Measurements from ENCODE around the gene KLHL22. TPM values are rescaled to one million over a fixed set of nuclear protein-coding genes. Genes with fewer than 3 reads are reported as not detected.

The KLHL22 gene
- total RNA-seq, 2 experiments from 2014 or later: 24.1 to 27.7 TPM

DNA sequence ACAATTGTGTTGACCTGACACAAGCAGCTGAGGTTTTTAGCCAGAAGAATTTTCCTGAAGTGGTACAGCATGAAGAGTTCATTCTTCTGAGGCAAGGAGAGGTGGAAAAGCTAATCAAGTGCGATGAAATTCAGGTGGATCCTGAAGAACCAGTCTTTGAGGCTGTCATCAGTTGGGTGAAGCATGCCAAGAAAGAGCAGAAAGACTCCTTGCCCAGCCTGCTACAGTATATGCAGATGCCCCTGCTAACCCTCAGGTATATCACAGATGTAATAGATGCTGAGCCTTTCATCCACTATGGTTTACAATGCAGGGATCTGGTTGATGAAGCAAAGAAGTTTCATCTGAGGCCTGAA is 45.1 kb downstream of the KLHL22 start:
- DNase-seq (no peak), ATAC-seq (ENCODE audit: poor library complexity) (no peak)
- peaks cover 5% of the 10 kb centered on the region for H3K4me1 Mint-ChIP-seq (ENCODE audit: low read depth)
- no peaks in the 10 kb centered on the region for H3K4me1 ChIP-seq (ENCODE audit: insufficient read depth, low read length)
- TF ChIP-seq, protein P1, sequence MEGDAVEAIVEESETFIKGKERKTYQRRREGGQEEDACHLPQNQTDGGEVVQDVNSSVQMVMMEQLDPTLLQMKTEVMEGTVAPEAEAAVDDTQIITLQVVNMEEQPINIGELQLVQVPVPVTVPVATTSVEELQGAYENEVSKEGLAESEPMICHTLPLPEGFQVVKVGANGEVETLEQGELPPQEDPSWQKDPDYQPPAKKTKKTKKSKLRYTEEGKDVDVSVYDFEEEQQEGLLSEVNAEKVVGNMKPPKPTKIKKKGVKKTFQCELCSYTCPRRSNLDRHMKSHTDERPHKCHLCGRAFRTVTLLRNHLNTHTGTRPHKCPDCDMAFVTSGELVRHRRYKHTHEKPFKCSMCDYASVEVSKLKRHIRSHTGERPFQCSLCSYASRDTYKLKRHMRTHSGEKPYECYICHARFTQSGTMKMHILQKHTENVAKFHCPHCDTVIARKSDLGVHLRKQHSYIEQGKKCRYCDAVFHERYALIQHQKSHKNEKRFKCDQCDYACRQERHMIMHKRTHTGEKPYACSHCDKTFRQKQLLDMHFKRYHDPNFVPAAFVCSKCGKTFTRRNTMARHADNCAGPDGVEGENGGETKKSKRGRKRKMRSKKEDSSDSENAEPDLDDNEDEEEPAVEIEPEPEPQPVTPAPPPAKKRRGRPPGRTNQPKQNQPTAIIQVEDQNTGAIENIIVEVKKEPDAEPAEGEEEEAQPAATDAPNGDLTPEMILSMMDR (IDR thresholded peaks at IDR 0.05): no peak
- no peaks in the 10 kb centered on the region for H3K9me3 Mint-ChIP-seq
- H3K4me3 ChIP-seq (ENCODE audit: low read length): no peak overlapping the region
- no peak overlapping the region for H3K27ac Mint-ChIP-seq
- peaks cover 58% of the 10 kb centered on the region for H3K36me3 Mint-ChIP-seq (ENCODE audit: low read depth)
- intact Hi-C loops (cut with DNase I, micrococcal nuclease): loop anchor here in 1 of 2 experiments (10.0 kb wide), 1 partner anchor 104 kb away; no protein-coding TSS in a partner anchor
- no peaks in the 10 kb centered on the region for H3K27me3 ChIP-seq (ENCODE audit: control insufficient read depth in 1 of 2, insufficient read depth in 2 of 2, low read length in 2 of 2)
- no peak overlapping the region for H3K27ac ChIP-seq (ENCODE audit: low read depth in 1 of 2, low read length in 2 of 2)
- CTCF ChIA-PET: no interaction called here
- POLR2A ChIA-PET: no interaction called here
- H3K27me3 Mint-ChIP-seq: no peaks in the 10 kb centered on the region
- H3K4me3 Mint-ChIP-seq: no peak overlapping the region
- peaks cover 10% of the 10 kb centered on the region for H3K36me3 ChIP-seq (ENCODE audit: insufficient read depth, low read length)
- no peaks in the 10 kb centered on the region for H3K9me3 ChIP-seq (ENCODE audit: control insufficient read depth in 1 of 2, insufficient read depth in 1 of 2, low read length in 2 of 2)

DNA sequence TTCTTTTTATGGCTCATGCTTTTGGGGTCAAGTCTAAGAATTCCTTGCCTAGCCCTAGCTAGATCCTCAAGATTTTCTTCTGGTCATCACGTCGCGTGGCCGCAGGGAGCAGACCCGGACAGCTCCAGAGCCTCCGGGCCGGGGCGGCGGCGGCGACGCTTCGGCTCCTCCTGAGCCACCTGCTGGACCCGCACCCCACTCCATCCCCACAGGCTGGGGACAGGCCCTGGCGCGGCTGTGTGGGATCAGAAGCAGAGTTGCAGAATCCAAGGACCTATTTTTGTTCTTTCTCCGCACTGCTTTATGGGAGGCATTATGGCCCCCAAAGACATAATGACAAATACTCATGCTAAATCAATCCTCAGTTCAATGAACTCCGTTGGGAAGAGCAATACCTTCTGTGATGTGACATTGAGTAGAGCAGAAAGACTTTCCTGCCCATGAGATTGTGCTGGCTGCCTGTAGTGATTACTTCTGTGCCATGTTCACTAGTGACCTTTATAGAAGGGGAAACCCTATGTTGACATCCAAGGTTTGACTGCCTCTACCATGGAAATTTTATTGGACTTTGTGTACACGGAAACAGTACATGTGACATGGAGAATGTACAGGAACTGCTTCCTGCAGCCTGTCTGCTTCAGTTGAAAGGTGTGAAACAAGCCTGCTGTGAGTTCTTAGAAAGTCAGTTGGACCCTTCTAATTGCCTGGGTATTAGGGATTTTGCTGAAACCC is 45.6 kb downstream of the KLHL22 start:
- CTCF ChIA-PET: no interaction called here

DNA sequence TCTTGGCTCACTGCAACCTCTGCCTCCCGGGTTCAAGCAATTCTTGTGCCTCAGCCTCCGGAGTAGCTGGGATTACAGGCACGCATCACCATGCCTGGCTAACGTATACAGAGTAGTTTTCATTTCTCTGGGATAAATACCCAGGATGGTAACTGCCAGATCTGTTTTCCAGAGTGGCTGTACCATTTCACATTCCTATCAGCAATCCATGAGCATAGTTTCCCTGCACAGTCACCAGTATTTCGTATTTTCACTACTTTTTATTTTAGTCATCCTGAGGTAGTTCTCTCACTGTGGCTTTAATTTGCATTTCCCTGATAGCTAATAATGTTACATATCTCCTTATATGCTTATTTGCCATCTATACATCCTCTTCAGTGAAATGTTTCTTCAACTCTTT is 47.0 kb downstream of the KLHL22 start:
- ATAC-seq (ENCODE audit: poor library complexity): no peak
- no peaks in the 10 kb centered on the region for H3K27me3 ChIP-seq (ENCODE audit: control insufficient read depth in 1 of 2, insufficient read depth in 2 of 2, low read length in 2 of 2)
- no peak for DNase-seq
- TF ChIP-seq, protein P1 (IDR thresholded peaks at IDR 0.05): no peak
- Mint-ChIP-seq H3K36me3 (ENCODE audit: low read depth) (peaks cover 58% of the 10 kb centered on the region), H3K27ac (no peak overlapping the region), H3K4me3 (no peak overlapping the region), H3K27me3 (no peaks in the 10 kb centered on the region), H3K4me1 (ENCODE audit: low read depth) (no peaks in the 10 kb centered on the region), H3K9me3 (no peaks in the 10 kb centered on the region)
- no peaks in the 10 kb centered on the region for H3K9me3 ChIP-seq (ENCODE audit: control insufficient read depth in 1 of 2, insufficient read depth in 1 of 2, low read length in 2 of 2)
- intact Hi-C loops (cut with DNase I, micrococcal nuclease): no loop called here
- ChIA-PET CTCF (interaction anchor here (1.0 kb wide), 1 partner anchor 31 kb away, joined by 4 read pairs; no protein-coding TSS in a partner anchor), POLR2A (interaction anchor here (1.1 kb wide), 1 partner anchor 19 kb away, joined by 3 read pairs; no protein-coding TSS in a partner anchor)
- H3K36me3 ChIP-seq (ENCODE audit: insufficient read depth, low read length): peaks cover 24% of the 10 kb centered on the region
- no peak overlapping the region for H3K27ac ChIP-seq (ENCODE audit: low read depth in 1 of 2, low read length in 2 of 2)
- no peaks in the 10 kb centered on the region for H3K4me1 ChIP-seq (ENCODE audit: insufficient read depth, low read length)
- no peak overlapping the region for H3K4me3 ChIP-seq (ENCODE audit: low read length)

More for the DNA sequence above, 45.6 kb downstream of the KLHL22 start:
- Mint-ChIP-seq H3K27ac (no peak overlapping the region), H3K36me3 (ENCODE audit: low read depth) (peaks cover 53% of the 10 kb centered on the region), H3K4me1 (ENCODE audit: low read depth) (no peaks in the 10 kb centered on the region), H3K9me3 (no peaks in the 10 kb centered on the region), H3K4me3 (no peak overlapping the region), H3K27me3 (no peaks in the 10 kb centered on the region)
- TF ChIP-seq, protein P1 (IDR thresholded peaks at IDR 0.05): no peak
- H3K36me3 ChIP-seq (ENCODE audit: insufficient read depth, low read length): peaks cover 12% of the 10 kb centered on the region
- H3K4me1 ChIP-seq (ENCODE audit: insufficient read depth, low read length): no peaks in the 10 kb centered on the region
- no peaks in the 10 kb centered on the region for H3K9me3 ChIP-seq (ENCODE audit: control insufficient read depth in 1 of 2, insufficient read depth in 1 of 2, low read length in 2 of 2)
- no peak overlapping the region for H3K27ac ChIP-seq (ENCODE audit: low read depth in 1 of 2, low read length in 2 of 2)
- H3K4me3 ChIP-seq (ENCODE audit: low read length): no peak overlapping the region
- H3K27me3 ChIP-seq (ENCODE audit: control insufficient read depth in 1 of 2, insufficient read depth in 2 of 2, low read length in 2 of 2): no peaks in the 10 kb centered on the region
- DNase-seq: no peak
- POLR2A ChIA-PET: no interaction called here
- intact Hi-C loops (cut with DNase I, micrococcal nuclease): loop anchor here in 1 of 2 experiments (10.0 kb wide), 1 partner anchor 105 kb away; no protein-coding TSS in a partner anchor
- no peak for ATAC-seq (ENCODE audit: poor library complexity)
